Measurements from ENCODE around the gene TRIO. TPM values are rescaled to one million over a fixed set of nuclear protein-coding genes. Genes with fewer than 3 reads are reported as not detected.
A peak's percentile ranks its signal among the peaks of the same experiment; 100 is the strongest.

Gene TRIO
- total RNA-seq, 2 experiments from 2014 or later = 6.0 to 6.6 TPM

- Mint-ChIP-seq H3K36me3 (no peaks in the 10 kb centered on the region), H3K9me3 (no peaks in the 10 kb centered on the region), H3K27ac (no peak overlapping the region), H3K4me3 (no peak overlapping the region), H3K27me3 (peaks cover 6% of the 10 kb centered on the region), H3K4me1 (ENCODE audit: low read depth) (no peaks in the 10 kb centered on the region)
- intact Hi-C loops (cut with micrococcal nuclease) = no loop called here
- CTCF ChIA-PET = interaction anchor here (0.9 kb wide), 1 partner anchor 9 kb away, joined by 3 read pairs; no protein-coding TSS in a partner anchor
- POLR2A ChIA-PET = no interaction called here
- no peak for DNase-seq
Measured at GRCh38 chr5:14343376-14343775, 200.2 kb downstream of the TRIO start.

- CTCF ChIA-PET = no interaction called here
Measured at GRCh38 chr5:14347522-14347921, 204.4 kb downstream of the TRIO start.

GRCh38 chr5:14348142-14348541 is 205.0 kb downstream of the TRIO start:
- POLR2A ChIA-PET = no interaction called here
- no peaks in the 10 kb centered on the region for H3K4me1 Mint-ChIP-seq (ENCODE audit: low read depth)
- no peak overlapping the region for H3K4me3 Mint-ChIP-seq
- no peak overlapping the region for H3K27ac Mint-ChIP-seq
- intact Hi-C loops (cut with micrococcal nuclease) = no loop called here
- no peak for DNase-seq
- peaks cover 6% of the 10 kb centered on the region for H3K9me3 Mint-ChIP-seq
- CTCF ChIA-PET = no interaction called here
- H3K27me3 Mint-ChIP-seq = peaks cover 8% of the 10 kb centered on the region
- no peaks in the 10 kb centered on the region for H3K36me3 Mint-ChIP-seq

More at GRCh38 chr5:14347522-14347921, 204.4 kb downstream of the TRIO start:
- Mint-ChIP-seq H3K4me3 (no peak overlapping the region), H3K27me3 (peaks cover 8% of the 10 kb centered on the region), H3K27ac (no peak overlapping the region), H3K36me3 (no peaks in the 10 kb centered on the region), H3K9me3 (peaks cover 6% of the 10 kb centered on the region), H3K4me1 (ENCODE audit: low read depth) (no peaks in the 10 kb centered on the region)
- no peak for DNase-seq
- POLR2A ChIA-PET = no interaction called here
- intact Hi-C loops (cut with micrococcal nuclease) = no loop called here

- Mint-ChIP-seq H3K27ac (no peak overlapping the region), H3K27me3 (peaks cover 2% of the 10 kb centered on the region), H3K36me3 (no peaks in the 10 kb centered on the region), H3K4me3 (no peak overlapping the region), H3K4me1 (ENCODE audit: low read depth) (no peaks in the 10 kb centered on the region), H3K9me3 (peaks cover 6% of the 10 kb centered on the region)
- no peak for DNase-seq
- CTCF ChIA-PET = no interaction called here
- POLR2A ChIA-PET = no interaction called here
- intact Hi-C loops (cut with micrococcal nuclease) = no loop called here
Measured at GRCh38 chr5:14349029-14349428, 205.9 kb downstream of the TRIO start.

GRCh38 chr5:14351086-14351661 is 208.0 kb downstream of the TRIO start:
- intact Hi-C loops (cut with micrococcal nuclease) = loop anchor here (5.0 kb wide), 2 partner anchors 364 to 661 kb away; no protein-coding TSS in a partner anchor
- peaks cover 5% of the 10 kb centered on the region for H3K27me3 Mint-ChIP-seq
- no peaks in the 10 kb centered on the region for H3K4me1 Mint-ChIP-seq (ENCODE audit: low read depth)
- H3K27ac Mint-ChIP-seq = no peak overlapping the region
- POLR2A ChIA-PET = no interaction called here
- CTCF ChIA-PET = interaction anchor here (0.9 to 2.8 kb wide), 18 partner anchors 8 to 759 kb away, joined by 3 to 59 read pairs (median 5); partner anchors contain the start of gene OTULIN
- no peaks in the 10 kb centered on the region for H3K36me3 Mint-ChIP-seq
- H3K9me3 Mint-ChIP-seq = peaks cover 6% of the 10 kb centered on the region
- no peak overlapping the region for H3K4me3 Mint-ChIP-seq
- no peak for DNase-seq

GRCh38 chr5:14351845-14352712 is 208.9 kb downstream of the TRIO start:
- no peaks in the 10 kb centered on the region for H3K36me3 Mint-ChIP-seq
- peaks cover 5% of the 10 kb centered on the region for H3K27me3 Mint-ChIP-seq
- ChIA-PET POLR2A (no interaction called here), CTCF (interaction anchor here (0.6 to 2.8 kb wide), 24 partner anchors 9 to 758 kb away, joined by 3 to 59 read pairs (median 4); partner anchors contain the start of gene OTULIN)
- peaks cover 6% of the 10 kb centered on the region for H3K9me3 Mint-ChIP-seq
- no peak overlapping the region for H3K27ac Mint-ChIP-seq
- peak; percentile 69 for DNase-seq
- H3K4me1 Mint-ChIP-seq (ENCODE audit: low read depth) = no peaks in the 10 kb centered on the region
- H3K4me3 Mint-ChIP-seq = no peak overlapping the region
- intact Hi-C loops (cut with micrococcal nuclease) = loop anchor here (1.0 to 5.0 kb wide), 4 partner anchors 47 to 660 kb away; no protein-coding TSS in a partner anchor

GRCh38 chr5:14353726-14354474 is 210.8 kb downstream of the TRIO start:
- intact Hi-C loops (cut with micrococcal nuclease) = loop anchor here (2.0 to 5.0 kb wide), 3 partner anchors 45 to 658 kb away; no protein-coding TSS in a partner anchor
- CTCF ChIA-PET = interaction anchor here (0.7 to 2.6 kb wide), 11 partner anchors 8 to 728 kb away, joined by 3 to 14 read pairs (median 3); no protein-coding TSS in a partner anchor
- Mint-ChIP-seq H3K27ac (no peak overlapping the region), H3K9me3 (peaks cover 3% of the 10 kb centered on the region), H3K36me3 (no peaks in the 10 kb centered on the region), H3K4me3 (no peak overlapping the region), H3K4me1 (ENCODE audit: low read depth) (no peaks in the 10 kb centered on the region), H3K27me3 (peaks cover 5% of the 10 kb centered on the region)
- POLR2A ChIA-PET = no interaction called here
- no peak for DNase-seq

GRCh38 chr5:14355391-14355790 is 212.2 kb downstream of the TRIO start:
- no peak for DNase-seq
- ChIA-PET POLR2A (no interaction called here), CTCF (interaction anchor here (1.3 to 2.6 kb wide), 5 partner anchors 44 to 330 kb away, joined by 3 to 16 read pairs (median 4); no protein-coding TSS in a partner anchor)
- H3K4me3 Mint-ChIP-seq = no peak overlapping the region
- H3K4me1 Mint-ChIP-seq (ENCODE audit: low read depth) = no peaks in the 10 kb centered on the region
- intact Hi-C loops (cut with micrococcal nuclease) = no loop called here
- peaks cover 5% of the 10 kb centered on the region for H3K27me3 Mint-ChIP-seq
- no peaks in the 10 kb centered on the region for H3K9me3 Mint-ChIP-seq
- H3K36me3 Mint-ChIP-seq = no peaks in the 10 kb centered on the region
- H3K27ac Mint-ChIP-seq = no peak overlapping the region

GRCh38 chr5:14356305-14356704 is 213.2 kb downstream of the TRIO start:
- ChIA-PET CTCF (interaction anchor here (0.9 to 1.9 kb wide), 2 partner anchors 42 to 292 kb away, joined by 3 to 16 read pairs; no protein-coding TSS in a partner anchor), POLR2A (no interaction called here)
- DNase-seq = no peak
- Mint-ChIP-seq H3K4me3 (no peak overlapping the region), H3K9me3 (no peaks in the 10 kb centered on the region), H3K27me3 (peaks cover 4% of the 10 kb centered on the region), H3K36me3 (no peaks in the 10 kb centered on the region), H3K27ac (no peak overlapping the region), H3K4me1 (ENCODE audit: low read depth) (no peaks in the 10 kb centered on the region)
- intact Hi-C loops (cut with micrococcal nuclease) = no loop called here

GRCh38 chr5:14357441-14357840 is 214.3 kb downstream of the TRIO start:
- no peaks in the 10 kb centered on the region for H3K4me1 Mint-ChIP-seq (ENCODE audit: low read depth)
- peaks cover 2% of the 10 kb centered on the region for H3K27me3 Mint-ChIP-seq
- POLR2A ChIA-PET = no interaction called here

GRCh38 chr5:14357851-14358250 is 214.7 kb downstream of the TRIO start:
- Mint-ChIP-seq H3K4me1 (ENCODE audit: low read depth) (no peaks in the 10 kb centered on the region), H3K36me3 (no peaks in the 10 kb centered on the region), H3K27ac (no peak overlapping the region), H3K9me3 (no peaks in the 10 kb centered on the region), H3K4me3 (no peak overlapping the region), H3K27me3 (peaks cover 2% of the 10 kb centered on the region)
- intact Hi-C loops (cut with micrococcal nuclease) = no loop called here
- ChIA-PET CTCF (interaction anchor here (2.6 kb wide), 1 partner anchor 291 kb away, joined by 7 read pairs; no protein-coding TSS in a partner anchor), POLR2A (no interaction called here)
- no peak for DNase-seq

More at GRCh38 chr5:14357441-14357840, 214.3 kb downstream of the TRIO start:
- no peak for DNase-seq
- Mint-ChIP-seq H3K27ac (no peak overlapping the region), H3K9me3 (no peaks in the 10 kb centered on the region), H3K4me3 (no peak overlapping the region), H3K36me3 (no peaks in the 10 kb centered on the region)
- CTCF ChIA-PET = interaction anchor here (0.9 to 1.9 kb wide), 2 partner anchors 40 to 291 kb away, joined by 3 to 16 read pairs; no protein-coding TSS in a partner anchor
- intact Hi-C loops (cut with micrococcal nuclease) = no loop called here

GRCh38 chr5:14358536-14358935 is 215.4 kb downstream of the TRIO start:
- DNase-seq = no peak
- H3K27me3 Mint-ChIP-seq = peaks cover 2% of the 10 kb centered on the region
- no peak overlapping the region for H3K4me3 Mint-ChIP-seq
- no peak overlapping the region for H3K27ac Mint-ChIP-seq
- H3K9me3 Mint-ChIP-seq = no peaks in the 10 kb centered on the region
- no peaks in the 10 kb centered on the region for H3K36me3 Mint-ChIP-seq
- ChIA-PET POLR2A (no interaction called here), CTCF (interaction anchor here (2.6 kb wide), 1 partner anchor 290 kb away, joined by 7 read pairs; no protein-coding TSS in a partner anchor)
- no peaks in the 10 kb centered on the region for H3K4me1 Mint-ChIP-seq (ENCODE audit: low read depth)
- intact Hi-C loops (cut with micrococcal nuclease) = no loop called here

Measured in activated CD4-positive, alpha-beta memory T cell treated with anti-CD3 and anti-CD28 coated beads for 36 hours (primary cell).